HG03064 (cell line): ENCODE measurements around the gene AURKA.

ENCODE experiments used
- ATAC-seq: cut with Tn5 transposase; IDR thresholded peaks from one replicate; pipeline ENCODE4 v1.9.1; 2021; ENCODE audit warnings: low read depth; ENCODE audit not compliant: unreplicated experiment

Gene AURKA

DNA sequence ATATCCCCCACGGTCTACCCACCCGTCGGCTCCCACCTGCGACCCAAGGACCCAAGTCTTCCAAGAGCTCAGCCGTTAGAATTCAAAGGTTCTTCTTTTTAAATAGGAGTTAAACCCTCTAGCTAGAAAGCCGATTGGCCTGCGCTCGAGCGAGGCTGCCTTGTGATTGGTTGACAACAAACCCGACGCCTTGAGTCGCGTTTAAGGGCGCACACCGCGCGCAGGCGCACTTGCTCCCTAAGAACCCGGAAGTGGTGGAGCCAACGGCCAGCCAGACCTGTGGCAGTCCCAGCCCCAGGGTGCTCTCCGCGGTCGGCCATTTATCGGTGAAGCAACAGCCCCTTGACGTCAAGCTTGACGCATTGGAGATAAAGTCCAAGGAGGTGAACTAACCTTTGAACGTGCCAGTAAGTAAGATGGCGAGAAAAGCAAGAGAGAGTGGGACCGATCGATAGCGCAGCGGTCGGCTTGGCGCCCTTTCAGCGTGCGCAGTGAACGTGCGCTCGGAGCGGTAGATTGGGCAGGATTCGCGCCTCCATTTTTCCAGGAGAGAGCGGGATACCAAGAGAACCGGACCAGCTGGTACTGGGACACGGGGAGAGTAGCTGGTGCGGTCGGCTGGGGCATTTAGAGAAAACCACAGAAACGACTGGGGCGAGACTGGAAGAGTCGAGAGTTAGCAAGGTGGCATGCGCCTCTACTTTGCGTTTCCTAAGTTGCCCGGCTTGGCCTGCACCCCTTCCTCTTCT is at the start of gene AURKA, which contains the start of gene CSTF1:
TSS of gene AURKA (minus strand) at position 84 of the 749 bp plus-strand sequence. CDS start 4,018 bp downstream, outside the sequence.
TSS of gene CSTF1 (plus strand) at position 514 of the 749 bp plus-strand sequence. CDS start 2,908 bp downstream, outside the sequence.
- peak; percentile 93 for ATAC-seq

DNA sequence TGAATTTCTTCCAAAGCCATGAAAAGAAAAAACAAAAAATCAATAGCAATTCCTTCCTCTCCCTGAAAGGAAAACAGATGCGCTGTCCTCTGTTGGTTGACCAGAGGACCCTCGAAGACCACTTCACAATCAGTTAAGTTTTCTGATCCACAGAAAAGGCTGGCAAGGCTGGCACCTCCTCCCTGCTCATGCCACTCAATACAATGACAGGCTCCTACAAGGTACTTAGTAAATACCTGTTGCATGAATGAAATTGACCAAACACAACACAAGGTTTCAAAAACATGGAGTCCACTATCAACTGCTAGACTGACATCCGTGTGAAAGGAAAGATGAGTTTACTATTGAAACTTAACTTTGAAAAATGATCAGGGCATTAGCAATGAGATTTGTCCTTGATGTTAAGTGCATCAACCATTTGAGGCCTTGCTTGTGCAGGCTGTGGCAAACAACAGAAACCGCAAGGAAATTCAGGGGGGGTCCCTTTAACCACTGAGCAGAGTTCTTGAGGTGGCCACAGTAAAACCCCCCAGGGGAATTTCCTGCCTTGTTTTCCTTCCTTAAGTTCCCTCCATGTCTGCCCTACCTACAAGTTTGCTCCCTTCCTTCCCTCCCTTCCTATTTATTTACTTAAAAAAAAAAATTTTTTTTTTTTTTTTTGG is 48.5 kb upstream of the AURKA start:
- ATAC-seq: no peak

DNA sequence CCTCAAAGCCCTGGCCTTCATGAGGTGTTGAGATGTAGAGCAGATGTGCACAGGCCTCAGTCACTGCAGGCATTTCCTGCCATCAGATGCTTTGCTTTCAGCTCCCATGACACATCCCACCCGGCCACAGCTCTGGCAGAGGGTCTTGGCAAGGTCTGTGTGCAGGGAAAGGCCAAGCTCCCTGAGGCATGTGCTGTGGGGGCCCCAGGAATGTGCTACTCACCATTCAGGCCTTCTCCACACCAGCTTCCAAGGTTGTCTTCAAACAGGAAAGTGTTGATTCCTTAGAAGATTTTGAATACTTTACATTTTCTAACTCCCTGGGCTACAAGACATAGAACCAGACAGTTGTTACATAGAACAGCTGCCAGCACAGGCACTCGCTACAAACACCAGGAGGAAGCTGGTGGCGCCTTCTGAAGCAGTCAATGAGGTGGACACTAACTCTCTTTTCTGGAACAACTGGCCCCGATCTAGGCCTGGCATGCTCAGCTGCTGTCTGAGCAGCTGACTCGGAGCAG is 47.8 kb upstream of the AURKA start:
- ATAC-seq: no peak

DNA sequence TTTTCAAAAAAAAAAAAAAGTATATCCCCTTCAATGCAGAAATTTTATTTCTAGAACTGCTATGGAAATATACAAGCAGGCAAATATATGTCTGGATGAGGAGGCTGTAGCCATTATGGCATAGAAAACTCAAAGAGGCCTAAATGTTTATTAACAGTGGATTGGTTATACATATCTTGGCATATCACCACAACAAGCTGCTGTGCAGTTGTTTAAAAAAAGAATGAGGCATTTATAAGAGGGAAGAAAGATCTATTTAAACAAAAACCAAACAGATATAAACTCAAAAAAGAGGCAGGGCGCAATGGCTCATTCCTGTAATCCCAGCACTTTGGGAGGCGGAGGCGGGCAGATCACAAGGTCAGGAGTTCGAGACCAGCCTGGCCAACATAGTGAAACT is 46.3 kb upstream of the AURKA start:
- ATAC-seq: no peak

DNA sequence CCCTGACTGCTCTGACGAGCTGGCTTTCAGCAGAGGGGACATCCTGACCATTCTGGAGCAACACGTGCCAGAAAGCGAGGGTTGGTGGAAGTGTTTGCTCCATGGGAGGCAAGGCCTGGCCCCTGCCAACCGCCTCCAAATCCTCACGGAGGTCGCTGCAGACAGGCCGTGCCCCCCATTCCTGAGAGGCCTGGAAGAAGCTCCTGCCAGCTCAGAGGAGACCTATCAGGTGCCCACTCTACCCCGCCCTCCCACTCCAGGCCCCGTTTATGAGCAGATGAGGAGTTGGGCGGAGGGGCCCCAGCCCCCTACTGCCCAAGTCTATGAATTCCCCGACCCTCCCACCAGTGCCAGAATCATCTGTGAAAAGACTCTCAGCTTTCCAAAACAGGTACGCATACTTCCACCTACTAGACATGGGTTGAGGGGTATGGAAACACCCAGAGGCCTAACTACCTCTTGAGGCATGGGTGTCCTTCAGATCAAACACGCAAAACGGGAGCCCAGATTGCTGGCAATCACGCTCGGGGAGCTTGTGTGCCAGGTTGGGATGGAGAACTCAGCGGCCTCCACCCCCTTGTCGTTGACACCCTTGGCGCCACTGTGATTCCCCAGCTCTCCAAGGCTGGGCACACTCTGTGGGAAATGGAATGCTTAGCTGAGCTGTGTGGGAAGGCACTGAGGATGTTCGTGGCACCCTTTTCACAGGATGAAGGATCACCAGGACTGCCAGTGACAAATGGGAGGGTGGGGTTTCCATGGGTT is 45.4 kb upstream of the AURKA start:
- ATAC-seq: no peak

DNA sequence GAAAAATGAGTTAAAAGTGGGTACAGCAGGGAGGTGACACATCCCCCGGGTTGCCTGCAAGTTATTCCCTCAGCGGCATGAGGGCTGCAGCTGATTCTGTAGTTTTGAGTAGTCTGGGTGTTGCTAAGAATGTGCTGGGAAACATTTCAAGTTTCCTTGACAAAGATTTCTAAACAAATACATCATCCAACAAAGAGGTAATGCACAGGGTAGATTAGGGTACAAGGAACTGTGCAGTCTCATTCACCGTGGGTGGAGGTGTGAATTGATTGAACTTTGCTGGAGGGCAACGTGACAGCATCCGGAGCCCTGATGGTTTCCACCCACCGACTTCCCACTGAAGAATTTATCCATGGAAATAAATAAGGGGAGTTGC is 41.9 kb upstream of the AURKA start:
- ATAC-seq: no peak

DNA sequence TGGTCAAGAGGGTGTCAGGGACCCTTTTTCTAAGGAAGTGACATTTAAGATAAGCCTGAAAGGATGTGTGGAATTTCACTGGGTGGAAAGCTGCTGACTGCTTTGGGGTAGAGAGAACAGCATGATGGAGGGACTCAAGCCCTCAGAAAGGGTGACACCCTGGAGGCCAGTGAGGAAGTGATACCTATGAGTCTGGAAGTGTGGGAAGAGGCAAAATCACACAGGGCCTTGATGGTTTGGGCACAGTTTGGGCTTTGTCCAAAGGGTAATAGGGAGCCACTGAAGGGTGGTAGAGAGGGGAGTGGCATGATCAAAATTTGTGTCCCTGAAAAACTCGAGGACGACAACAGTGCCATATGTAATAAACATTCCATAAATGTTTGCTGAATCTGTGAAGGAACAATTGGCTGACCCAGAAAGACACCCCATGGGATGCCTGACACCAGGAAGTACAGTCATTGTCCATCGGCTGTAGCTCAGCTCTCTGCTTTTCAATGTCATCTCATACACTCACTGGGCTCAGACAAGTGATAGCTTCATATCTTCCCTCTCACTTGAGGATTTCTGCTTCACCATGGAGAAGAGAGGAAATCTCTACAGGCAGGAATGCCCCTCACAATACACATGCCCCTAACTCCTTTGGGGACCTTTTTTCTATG is 41.3 kb upstream of the AURKA start:
- no peak for ATAC-seq

DNA sequence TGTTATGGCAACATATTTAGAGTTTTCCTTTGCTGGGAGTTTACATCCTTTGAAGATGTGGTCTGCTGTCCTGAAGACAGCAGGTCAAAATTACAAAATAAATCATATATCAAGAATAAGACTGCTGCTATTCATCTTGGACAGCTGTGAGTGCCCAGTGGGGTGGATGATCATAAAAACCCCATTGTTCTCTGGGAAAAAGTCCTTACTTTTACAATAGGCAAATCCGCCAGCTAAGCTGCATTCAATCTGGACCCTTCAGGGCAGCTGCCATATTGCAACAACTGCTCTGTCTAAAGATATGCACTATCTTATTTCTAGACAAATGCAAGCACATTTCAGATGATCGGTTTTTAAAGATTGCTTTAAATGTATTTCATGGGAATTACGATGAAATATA is 39.5 kb upstream of the AURKA start:
- ATAC-seq: no peak

DNA sequence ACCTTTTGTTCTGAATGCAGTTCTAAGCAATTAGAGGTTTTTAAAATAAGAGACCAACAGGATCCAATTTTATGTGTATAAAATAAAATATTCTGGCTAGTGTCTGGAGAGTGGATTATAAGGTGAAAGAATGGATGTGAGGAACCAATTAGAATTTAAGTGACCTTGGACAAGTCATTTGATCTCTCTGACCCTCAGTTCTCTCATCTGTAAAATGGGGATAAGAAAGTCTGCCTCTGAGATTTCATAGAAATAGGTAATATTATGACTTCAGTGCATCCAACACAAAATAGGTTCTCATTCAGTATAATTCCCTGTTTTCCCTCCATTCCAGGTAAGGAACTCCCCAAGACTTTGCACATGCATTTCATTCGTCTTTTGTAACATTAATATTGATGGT is 38.9 kb upstream of the AURKA start:
- ATAC-seq: no peak

DNA sequence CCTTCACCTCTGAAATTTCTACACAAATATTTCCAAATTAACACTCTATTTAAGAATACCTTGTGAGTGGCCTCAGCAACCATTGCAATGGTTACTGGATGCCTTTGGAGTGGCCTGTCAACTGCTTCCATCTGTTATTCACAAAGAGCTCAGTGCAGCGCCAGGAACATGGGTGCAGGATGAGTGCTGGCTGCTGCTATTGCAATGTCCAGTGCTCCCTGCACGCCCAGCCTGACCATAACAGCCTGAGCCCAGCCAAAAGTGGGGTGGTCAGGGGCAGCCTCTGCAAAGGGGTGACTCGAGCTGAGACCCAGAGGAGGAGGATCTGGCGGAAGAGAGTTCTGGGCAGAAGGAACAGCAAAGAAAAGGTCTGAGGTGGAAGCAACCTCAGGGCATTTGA is 38.4 kb upstream of the AURKA start:
- ATAC-seq: no peak

DNA sequence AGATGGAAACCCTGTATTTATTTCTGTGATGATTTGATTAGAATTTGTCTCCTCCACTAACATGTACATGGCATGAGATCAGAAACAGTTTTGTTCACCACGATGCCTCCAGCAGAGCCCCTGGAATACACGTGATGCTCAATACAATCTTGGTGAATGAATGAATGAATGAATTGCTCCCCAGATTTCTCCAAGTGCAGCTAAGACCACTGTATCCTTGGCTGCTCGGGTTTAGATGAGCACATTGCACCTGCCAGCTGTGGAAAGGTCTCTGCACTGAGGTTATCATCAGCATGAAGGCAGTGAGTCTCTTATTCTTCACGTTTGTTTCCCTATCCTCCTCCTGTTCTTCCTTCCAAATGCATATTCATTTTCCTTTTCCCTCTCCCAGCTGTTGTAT is 37.9 kb upstream of the AURKA start:
- no peak for ATAC-seq

DNA sequence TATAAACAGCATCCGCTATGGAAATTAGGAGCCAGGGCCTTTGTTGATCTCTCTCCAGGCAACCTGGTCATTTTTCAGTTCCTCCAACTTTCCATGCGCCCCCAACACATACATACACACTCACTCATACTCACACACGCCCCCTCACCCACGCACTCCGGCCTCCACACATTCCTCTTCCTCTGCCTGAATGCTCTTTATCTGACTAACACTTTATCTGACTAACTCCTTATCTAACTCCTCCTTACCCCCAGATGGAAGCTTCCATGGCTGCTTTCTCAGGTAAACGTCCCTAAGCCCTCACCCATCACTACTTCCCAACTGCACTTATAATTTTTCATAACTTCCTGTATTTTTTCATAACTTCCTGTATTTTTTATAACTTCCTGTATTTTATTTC is 37.5 kb upstream of the AURKA start:
- ATAC-seq: no peak

DNA sequence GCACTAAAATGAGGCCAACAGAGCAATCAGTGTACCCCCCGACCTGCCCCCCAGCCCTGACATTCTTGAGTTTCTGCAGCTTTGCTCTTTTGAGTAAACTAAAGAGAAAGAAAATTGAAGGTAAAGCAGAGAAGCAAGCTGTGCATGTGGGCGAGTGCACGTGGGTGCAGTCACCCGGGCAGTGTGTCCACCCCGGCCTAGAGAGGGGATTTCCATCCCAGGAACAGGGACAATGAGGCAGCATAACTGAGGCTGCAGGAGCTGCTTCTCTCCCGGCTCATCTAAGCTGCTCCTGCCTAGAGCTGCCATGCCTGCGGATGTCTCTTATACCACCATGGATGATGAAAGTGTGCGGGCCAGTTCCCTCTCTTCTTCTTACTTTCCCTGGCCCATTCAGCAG is 36.9 kb upstream of the AURKA start:
- no peak for ATAC-seq

DNA sequence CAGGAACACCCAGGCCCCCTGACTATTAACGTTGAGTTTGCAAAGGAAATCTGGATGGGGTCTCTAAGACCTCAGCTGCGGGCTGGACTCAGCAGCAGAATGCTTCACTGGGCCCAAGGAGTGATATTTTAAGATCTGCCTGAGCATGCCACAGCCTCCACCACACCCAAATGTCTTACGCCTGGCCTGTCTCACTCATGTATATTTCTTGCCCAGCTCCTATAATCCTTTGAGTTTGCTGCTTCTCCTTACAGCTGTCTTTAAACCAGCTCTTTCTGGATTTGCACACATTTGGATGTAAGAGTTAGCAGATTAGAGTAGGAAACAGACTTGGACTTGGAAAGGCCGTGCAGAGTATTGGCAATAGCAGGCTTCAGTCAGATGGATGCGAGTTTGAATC is 36.4 kb upstream of the AURKA start:
- ATAC-seq: no peak

DNA sequence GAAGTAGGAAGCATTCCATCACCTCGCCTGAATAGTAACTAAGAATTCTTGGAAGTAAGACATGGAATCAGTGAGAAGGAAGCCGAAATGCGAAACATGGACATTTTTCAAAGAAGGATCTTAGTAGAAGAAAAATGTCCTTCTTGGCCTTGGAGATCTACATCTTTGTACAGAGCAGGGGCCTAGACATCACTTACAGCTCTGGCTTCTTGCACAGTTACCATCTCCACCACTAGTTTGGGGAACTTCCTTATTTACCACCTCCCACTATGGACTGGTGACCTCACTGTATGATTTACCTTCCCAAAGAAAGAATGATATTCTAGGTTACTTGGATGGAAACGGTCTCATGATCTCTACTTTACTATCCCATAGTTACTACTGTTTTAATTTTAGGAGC is 35.8 kb upstream of the AURKA start:
- no peak for ATAC-seq

DNA sequence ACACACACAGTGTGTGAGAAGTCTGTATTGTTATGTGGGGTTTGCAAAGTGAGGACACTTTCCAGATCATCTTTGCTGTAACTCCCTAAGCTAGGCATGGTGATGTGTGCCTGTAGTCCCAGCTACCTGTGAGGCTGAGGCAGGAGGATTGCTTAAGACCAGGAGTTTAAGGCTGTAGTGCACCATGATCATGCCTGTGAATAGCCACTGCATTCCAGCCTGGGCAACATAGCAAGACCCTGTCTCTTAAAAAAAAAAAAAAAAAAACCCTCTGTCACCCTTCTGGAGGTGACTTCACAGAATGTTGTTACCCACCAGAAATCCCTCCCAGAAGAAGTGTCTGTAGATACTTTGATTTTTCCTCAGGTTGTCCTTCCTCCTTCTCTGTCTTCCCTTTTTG is 34.9 kb upstream of the AURKA start:
- no peak for ATAC-seq

DNA sequence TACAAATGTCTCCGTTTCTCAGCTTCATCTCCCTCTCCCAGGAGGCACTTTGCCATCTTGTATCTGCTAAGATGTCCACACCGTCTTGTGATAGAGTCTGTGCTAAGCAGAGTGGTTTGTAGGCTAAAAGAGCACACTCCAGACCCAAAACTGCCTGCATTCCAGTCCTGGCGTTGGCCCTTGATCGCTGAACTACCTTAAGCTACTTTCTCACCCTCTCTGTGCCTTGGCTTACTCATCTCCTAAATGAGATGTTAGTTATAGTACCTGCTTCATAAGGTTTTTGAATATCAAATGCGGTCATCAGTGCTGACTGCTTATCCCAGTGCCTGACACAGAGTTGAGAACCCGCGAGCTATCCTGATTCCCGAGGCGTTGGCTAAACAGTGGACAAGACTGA is 34.0 kb upstream of the AURKA start:
- ATAC-seq: no peak

DNA sequence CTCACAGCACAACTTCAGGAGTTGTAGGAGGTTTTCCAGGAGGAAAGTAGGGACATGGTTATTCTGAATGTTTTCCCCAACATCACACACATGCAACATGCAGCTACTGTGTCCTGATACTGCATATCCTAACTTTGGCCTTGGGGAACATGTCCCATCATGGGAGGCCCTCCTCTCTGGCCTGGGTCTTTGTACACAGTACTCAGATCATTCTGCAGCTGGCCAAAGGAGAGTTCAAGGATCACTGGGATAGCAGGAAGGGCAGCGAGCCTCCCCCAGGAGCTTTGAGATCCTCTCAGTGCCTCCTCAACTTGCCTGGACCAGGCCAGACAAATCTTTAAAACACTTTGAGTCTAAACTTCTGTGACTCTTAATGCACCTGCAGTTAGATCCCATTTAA is 32.9 kb upstream of the AURKA start:
- ATAC-seq: no peak

DNA sequence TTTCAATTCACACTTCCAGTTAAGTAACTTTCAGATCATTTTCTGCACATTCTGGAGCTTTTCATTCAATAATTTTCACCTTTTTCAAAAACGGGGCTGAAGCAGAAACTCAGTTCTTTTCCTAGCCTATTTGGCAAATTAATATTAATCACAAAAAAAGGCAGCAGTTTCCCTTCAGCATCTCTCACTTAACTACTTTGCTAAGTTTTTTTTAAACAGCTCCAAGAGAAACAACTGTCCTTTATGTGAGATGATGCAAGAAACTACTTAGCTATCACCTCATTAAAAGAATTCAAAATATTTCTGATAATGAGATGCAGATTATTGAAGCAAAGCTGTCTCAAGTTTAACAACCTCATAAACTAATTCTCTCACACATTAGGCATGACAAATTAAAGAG is 31.9 kb upstream of the AURKA start:
- no peak for ATAC-seq

DNA sequence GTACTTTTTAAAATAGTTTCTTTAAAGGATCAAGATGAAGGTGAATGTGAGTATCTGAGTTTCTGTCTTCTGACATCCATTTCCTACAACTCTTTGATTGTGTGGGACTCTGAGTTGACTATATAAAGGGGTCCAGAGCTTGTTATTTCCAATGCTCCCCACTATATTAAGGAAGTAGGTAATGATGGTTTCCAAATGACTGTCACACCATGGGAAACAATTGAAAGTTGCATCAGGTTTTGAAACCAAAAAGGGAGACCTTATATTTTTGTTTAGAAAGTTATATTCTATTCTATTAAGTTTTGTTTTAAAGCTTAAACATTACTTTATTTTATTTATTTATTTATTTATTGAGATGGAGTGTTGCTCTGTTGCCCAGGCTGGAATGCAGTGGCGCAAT is 31.2 kb upstream of the AURKA start:
- no peak for ATAC-seq

DNA sequence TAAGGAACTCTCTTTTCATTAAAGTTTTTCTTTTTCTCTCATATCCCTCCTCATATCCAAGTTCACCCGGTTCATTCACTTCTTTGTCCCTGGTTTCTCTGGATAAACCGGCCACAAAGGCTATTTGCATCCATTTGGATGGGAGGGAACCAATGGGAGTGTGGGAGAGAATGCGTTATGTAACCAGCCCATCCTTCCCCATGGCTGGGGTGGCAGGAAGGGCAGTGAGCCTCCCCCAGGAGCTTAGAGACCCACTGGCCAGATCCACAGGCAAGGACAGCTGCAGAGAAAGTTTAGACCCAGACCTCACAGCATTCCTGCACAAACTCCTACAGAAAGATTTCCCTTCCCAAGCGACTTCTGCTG is 30.8 kb upstream of the AURKA start:
- no peak for ATAC-seq
